Common myeloid progenitor, CD34-positive (primary cell): ENCODE results near the gene ARPP21.

Experiments
- CTCF ChIA-PET: fragments of 350-600 bp; sonication (Branson Sonifier 250); formaldehyde crosslinking; loops from one replicate; lab custom pipeline; 2021; ENCODE audit warnings: antibody characterized with exemption; lab: Charles Lee
- POLR2A ChIA-PET: fragments of 350-600 bp; sonication (Branson Sonifier 250); formaldehyde crosslinking; loops from one replicate; lab custom pipeline; 2021; ENCODE audit warnings: antibody characterized with exemption; lab: Charles Lee
- DNase-seq, 3 donors: peaks; one replicate each; pipeline versions ENCODE4 v3.0.0 to v3.0.0-alpha.2; 2013
- H3K27ac ChIP-seq, 2 experiments: 1 replicate in 1 of 2; 2 replicates in 1 of 2; pipeline ENCODE4 v1.7.0; 2013; ENCODE audit warnings: inconsistent platforms in 2 of 2, low read length in 2 of 2, mild to moderate bottlenecking in 2 of 2, low read depth in 1 of 2, moderate library complexity in 1 of 2; ENCODE audit not compliant: severe bottlenecking in 2 of 2, insufficient read depth in 1 of 2, poor library complexity in 1 of 2
- H3K27me3 ChIP-seq, 5 experiments: replicated peaks in 2 of 5; 1 replicate in 3 of 5; 2 replicates in 2 of 5; pipeline versions ENCODE4 v1.6.1 to v1.7.0; 2013; ENCODE audit warnings: low read length in 4 of 5, mild to moderate bottlenecking in 2 of 5, moderate library complexity in 2 of 5, inconsistent platforms in 1 of 5; ENCODE audit not compliant: insufficient read depth in 5 of 5, control insufficient read depth in 4 of 5
- H3K36me3 ChIP-seq, 4 experiments: 1 replicate in 2 of 4; 2 replicates in 2 of 4; pipeline versions ENCODE4 v1.6.1 to v1.7.0; 2013; ENCODE audit warnings: low read length in 3 of 4, control low read depth in 1 of 4, mild to moderate bottlenecking in 1 of 4; ENCODE audit not compliant: control insufficient read depth in 4 of 4, insufficient read depth in 4 of 4
- H3K4me1 ChIP-seq, 4 experiments: 1 replicate in 3 of 4; 2 replicates in 1 of 4; pipeline versions ENCODE4 v1.6.1 to v1.7.1; 2013; ENCODE audit warnings: low read length in 3 of 4, mild to moderate bottlenecking in 3 of 4, control low read depth in 1 of 4, inconsistent platforms in 1 of 4, moderate library complexity in 1 of 4; ENCODE audit not compliant: control insufficient read depth in 4 of 4, insufficient read depth in 4 of 4; ENCODE audit errors: control extremely low read depth in 1 of 4
- H3K4me3 ChIP-seq, 7 experiments: 1 replicate in 4 of 7; 2 replicates in 3 of 7; pipeline versions ENCODE4 v1.5.1 to v1.7.0; 2013; ENCODE audit warnings: mild to moderate bottlenecking in 7 of 7, low read length in 6 of 7, moderate library complexity in 6 of 7, inconsistent platforms in 2 of 7, low read depth in 2 of 7, control low read depth in 1 of 7; ENCODE audit not compliant: insufficient read depth in 4 of 7, control insufficient read depth in 1 of 7; ENCODE audit errors: extremely low read depth in 1 of 7
- H3K9me3 ChIP-seq, 5 experiments: 1 replicate in 4 of 5; 2 replicates in 1 of 5; pipeline versions ENCODE4 v1.6.1 to v1.7.1; 2013; ENCODE audit warnings: low read length in 4 of 5, mild to moderate bottlenecking in 2 of 5, inconsistent platforms in 1 of 5, low read depth in 1 of 5, moderate library complexity in 1 of 5; ENCODE audit not compliant: control insufficient read depth in 4 of 5, insufficient read depth in 2 of 5; ENCODE audit errors: control extremely low read depth in 1 of 5
- WGBS: methylation state at CpG from one replicate; pipeline ENCODE4 v1.1.5; 2013; ENCODE audit not compliant: insufficient coverage; 5-methylcytosine and 5-hydroxymethylcytosine counted together

Gene ARPP21

GRCh38 chr3:35739181-35739809 is 100.0 kb downstream of the ARPP21 start:
- Histone ChIP-seq H3K9me3 (no peaks in the 10 kb centered on the region), H3K27ac (no peak overlapping the region), H3K4me3 (no peak overlapping the region), H3K36me3 (no peaks in the 10 kb centered on the region), H3K4me1 (no peaks in the 10 kb centered on the region), H3K27me3 (peaks cover 0 to 6% (median 0%) of the 10 kb centered on the region in 5 experiments)
- ChIA-PET POLR2A (no interaction called here), CTCF (no interaction called here)
- 92% methylated on average over 5 of the region's 5 CpGs for WGBS
- DNase-seq, result no peak

DNA sequence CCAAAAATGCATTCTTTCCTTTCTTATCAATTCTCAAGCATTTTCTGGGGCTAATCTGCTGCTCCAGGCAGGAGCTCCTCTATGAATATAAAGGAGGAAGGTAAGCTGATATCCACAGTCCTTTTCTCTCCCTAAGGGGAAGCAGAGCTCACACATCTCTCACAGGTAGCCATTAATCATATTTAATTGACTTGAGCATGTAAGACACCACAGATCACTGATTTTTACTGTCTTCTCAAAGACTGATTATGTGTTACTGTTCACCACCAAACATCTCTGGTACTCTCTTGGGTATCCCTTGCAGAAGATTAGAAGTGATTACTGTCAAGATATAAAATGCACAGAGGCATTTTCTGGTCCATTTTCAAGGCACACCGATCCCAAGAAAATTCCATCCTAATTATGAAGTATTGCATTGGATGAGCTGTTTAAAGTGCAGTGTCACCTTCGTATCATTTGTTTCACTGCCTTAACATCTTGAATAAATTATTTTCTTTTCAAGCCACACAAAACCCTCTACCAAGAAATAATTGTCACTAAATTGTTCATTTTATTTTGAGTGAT is 100.7 kb downstream of the ARPP21 start:
- no peak overlapping the region for H3K4me3 ChIP-seq
- no peaks in the 10 kb centered on the region for H3K9me3 ChIP-seq
- no peaks in the 10 kb centered on the region for H3K36me3 ChIP-seq
- no peak for DNase-seq
- no peak overlapping the region for H3K27ac ChIP-seq
- POLR2A ChIA-PET, result no interaction called here
- H3K4me1 ChIP-seq, result no peaks in the 10 kb centered on the region
- peaks cover 0 to 8% (median 0%) of the 10 kb centered on the region in 5 experiments for H3K27me3 ChIP-seq
- WGBS, result 100% methylated on average over 1 of the region's 2 CpGs
- CTCF ChIA-PET, result no interaction called here

- no peak overlapping the region for H3K27ac ChIP-seq
- H3K4me3 ChIP-seq, result no peak overlapping the region
- no peaks in the 10 kb centered on the region for H3K36me3 ChIP-seq
- CTCF ChIA-PET, result no interaction called here
- no peak for DNase-seq
- H3K9me3 ChIP-seq, result no peaks in the 10 kb centered on the region
- POLR2A ChIA-PET, result no interaction called here
- H3K4me1 ChIP-seq, result peaks cover 0 to 7% (median 0%) of the 10 kb centered on the region in 4 experiments
- WGBS, result 97% methylated on average over 4 of the region's 5 CpGs
- H3K27me3 ChIP-seq, result peaks cover 0 to 5% (median 0%) of the 10 kb centered on the region in 5 experiments
Observed at GRCh38 chr3:35743218-35743617, 103.9 kb downstream of the ARPP21 start.

DNA sequence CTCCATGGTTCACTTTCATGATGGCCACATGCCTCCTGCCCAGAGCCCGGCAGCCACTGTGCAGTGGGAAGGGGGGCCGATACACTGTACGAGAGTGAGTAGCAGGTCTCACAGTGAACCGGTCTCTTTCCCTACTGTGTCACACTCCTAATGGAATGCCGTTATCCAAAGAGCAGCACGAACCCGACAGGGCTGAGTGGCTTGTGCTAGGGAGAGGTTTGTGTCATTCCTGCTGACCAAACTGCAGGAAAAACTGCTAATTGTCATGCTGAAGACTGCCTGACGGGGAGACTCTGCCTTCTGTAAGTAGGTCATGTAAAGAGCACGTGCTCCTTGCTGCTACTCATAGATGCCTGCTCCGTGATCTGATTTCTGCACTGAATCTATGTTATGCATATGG is 105.1 kb downstream of the ARPP21 start:
- POLR2A ChIA-PET, result no interaction called here
- no peak for DNase-seq
- Histone ChIP-seq H3K9me3 (no peaks in the 10 kb centered on the region), H3K4me1 (peaks cover 0 to 7% (median 0%) of the 10 kb centered on the region in 4 experiments), H3K4me3 (no peak overlapping the region), H3K27me3 (peaks cover 0 to 5% (median 0%) of the 10 kb centered on the region in 5 experiments), H3K36me3 (no peaks in the 10 kb centered on the region), H3K27ac (no peak overlapping the region)
- WGBS, result 67% methylated on average over 8 of the region's 10 CpGs
- CTCF ChIA-PET, result no interaction called here

- ChIA-PET CTCF (no interaction called here), POLR2A (no interaction called here)
Observed at GRCh38 chr3:35745351-35745750, 106.0 kb downstream of the ARPP21 start.

GRCh38 chr3:35745802-35746484 is 106.6 kb downstream of the ARPP21 start:
- ChIA-PET CTCF (no interaction called here), POLR2A (no interaction called here)
- DNase-seq, result no peak
- no peak overlapping the region for H3K27ac ChIP-seq
- H3K9me3 ChIP-seq, result no peaks in the 10 kb centered on the region
- H3K27me3 ChIP-seq, result peaks cover 0 to 5% (median 0%) of the 10 kb centered on the region in 5 experiments
- H3K36me3 ChIP-seq, result no peaks in the 10 kb centered on the region
- H3K4me1 ChIP-seq, result peaks cover 0 to 7% (median 0%) of the 10 kb centered on the region in 4 experiments
- 92% methylated on average over 2 of the region's 2 CpGs for WGBS
- no peak overlapping the region for H3K4me3 ChIP-seq

More at GRCh38 chr3:35745351-35745750, 106.0 kb downstream of the ARPP21 start:
- no peaks in the 10 kb centered on the region for H3K36me3 ChIP-seq
- H3K27me3 ChIP-seq, result peaks cover 0 to 5% (median 0%) of the 10 kb centered on the region in 5 experiments
- H3K27ac ChIP-seq, result no peak overlapping the region
- no peaks in the 10 kb centered on the region for H3K9me3 ChIP-seq
- WGBS, result no CpG with 5 or more reads among the region's 1 CpG
- H3K4me3 ChIP-seq, result no peak overlapping the region
- DNase-seq, result no peak
- peaks cover 0 to 7% (median 0%) of the 10 kb centered on the region in 4 experiments for H3K4me1 ChIP-seq

DNA sequence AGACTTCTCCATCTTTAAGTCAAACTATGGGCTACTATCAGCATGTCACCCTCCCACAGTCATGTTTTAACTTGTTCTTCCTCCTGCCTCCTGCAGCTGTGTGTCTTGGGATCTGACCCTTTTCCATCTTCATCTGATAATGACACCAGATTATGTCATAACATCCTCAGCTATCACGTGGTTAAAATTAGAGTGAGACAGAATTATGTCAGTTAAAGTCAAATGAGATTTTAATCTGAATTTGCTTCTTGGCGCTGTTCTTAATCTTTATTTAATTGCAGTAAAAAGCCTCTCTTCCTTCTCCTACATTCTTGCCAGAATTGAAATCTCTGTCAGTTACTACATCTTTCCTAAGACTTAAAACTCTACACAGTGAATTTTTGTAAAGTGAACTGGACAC is 107.2 kb downstream of the ARPP21 start:
- peaks cover 0 to 7% (median 0%) of the 10 kb centered on the region in 4 experiments for H3K4me1 ChIP-seq
- POLR2A ChIA-PET, result no interaction called here
- H3K36me3 ChIP-seq, result no peaks in the 10 kb centered on the region
- no peak for DNase-seq
- peaks cover 0 to 5% (median 0%) of the 10 kb centered on the region in 5 experiments for H3K27me3 ChIP-seq
- no CpG with 5 or more reads among the region's 2 CpGs for WGBS
- no peak overlapping the region for H3K27ac ChIP-seq
- H3K4me3 ChIP-seq, result no peak overlapping the region
- CTCF ChIA-PET, result no interaction called here
- H3K9me3 ChIP-seq, result no peaks in the 10 kb centered on the region
